Activated CD4-positive, alpha-beta T cell treated with anti-CD3 and anti-CD28 coated beads, Interleukin-2, amount 50 U/mL, for 24 hours (primary cell): Measurements from ENCODE around the gene JAM2.
"Not testable (repeated sequence)": the region's sequence is repeated elsewhere in the genome, so short reads cannot be mapped to it uniquely, and the experiment has no call there.

Experiments
- DNase-seq, 2 donors: peaks; one replicate each; pipeline ENCODE4 v3.0.0-alpha.2; 2020; ENCODE audit warnings: low read depth in 1 of 2, low spot score in 1 of 2

The JAM2 gene

GRCh38 chr21:25638660-25639550, at the start of gene JAM2:
JAM2 (plus strand) TSS chr21:25639258; CDS start chr21:25639822, 564 bp downstream.
- DNase-seq, result peak in 1 of 2 donors; percentile 0

- DNase-seq, result no peak
These were observed 49.2 kb upstream of the JAM2 start for GRCh38 chr21:25589887-25590286.

- DNase-seq, result peak; percentile 83 to 84
These were observed 31.7 kb upstream of the JAM2 start, which contains the start of gene MRPL39 for GRCh38 chr21:25607151-25608043. MRPL39 (minus strand) TSS chr21:25607481; CDS start chr21:25607475, 6 bp downstream.

- peak; percentile 46 to 70 for DNase-seq
These were observed 30.9 kb upstream of the JAM2 start for GRCh38 chr21:25608044-25608737.

- no peak for DNase-seq
These were observed 24.6 kb upstream of the JAM2 start for GRCh38 chr21:25614441-25614840.

GRCh38 chr21:25615880-25616279, 23.2 kb upstream of the JAM2 start:
- DNase-seq, result no peak

- DNase-seq, result no peak
These were observed 19.9 kb upstream of the JAM2 start for GRCh38 chr21:25619198-25619597.

GRCh38 chr21:25624511-25624910, 14.5 kb upstream of the JAM2 start:
- DNase-seq, result no peak

- DNase-seq, result no peak
These were observed 14.0 kb upstream of the JAM2 start for GRCh38 chr21:25625036-25625435.

GRCh38 chr21:25625776-25626555, 13.1 kb upstream of the JAM2 start:
- not testable (repeated sequence) for DNase-seq

GRCh38 chr21:25626757-25627156, 12.3 kb upstream of the JAM2 start:
- DNase-seq, result no peak

GRCh38 chr21:25632296-25632695, 6.8 kb upstream of the JAM2 start:
- DNase-seq, result no peak

GRCh38 chr21:25635310-25635709, 3.7 kb upstream of the JAM2 start:
- DNase-seq, result no peak

- DNase-seq, result no peak
These were observed 2.3 kb upstream of the JAM2 start for GRCh38 chr21:25636727-25637126.

GRCh38 chr21:25637851-25638659, 1.0 kb upstream of the JAM2 start:
- no peak for DNase-seq

- DNase-seq, result peak; percentile 2 to 4
These were observed 618 bp downstream of the JAM2 start for GRCh38 chr21:25639551-25640201.

- DNase-seq, result no peak
These were observed 1.3 kb downstream of the JAM2 start for GRCh38 chr21:25640202-25640942.

GRCh38 chr21:25640943-25641292, 1.9 kb downstream of the JAM2 start:
- DNase-seq, result no peak
